Activated CD8-positive, alpha-beta T cell treated with anti-CD3 and anti-CD28 coated beads, Interleukin-2, amount 10 ng/mL, durations not matched to agents 7 days and 5 days (primary cell): ENCODE results near the gene ZSCAN21. TPM values are rescaled to one million over a fixed set of nuclear protein-coding genes. Genes with fewer than 3 reads are reported as not detected.
A peak's percentile ranks its signal among the peaks of the same experiment; 100 is the strongest.
"Not testable (repeated sequence)": the region's sequence is repeated elsewhere in the genome, so short reads cannot be mapped to it uniquely, and the experiment has no call there.

Source experiments
- ATAC-seq: fragments of 150-1000 bp; cut with Tn5 transposase; one replicate; pipeline ENCODE4 v1.10.0; 2021; ENCODE audit warnings: moderate library complexity
- CTCF ChIA-PET: fragments of 350-600 bp; sonication (Branson Sonifier 250); formaldehyde crosslinking; loops from one replicate; lab custom pipeline; 2021; ENCODE audit warnings: antibody characterized with exemption; lab: Charles Lee
- POLR2A ChIA-PET: fragments of 350-600 bp; sonication (Branson Sonifier 250); formaldehyde crosslinking; loops from one replicate; lab custom pipeline; 2021; ENCODE audit warnings: antibody characterized with exemption; lab: Charles Lee
- DNase-seq: peaks from one replicate; pipeline ENCODE4 v3.0.0-alpha.2; 2020
- H3K27ac Mint-ChIP-seq: one replicate; pipeline ENCODE4 v1.8.0; 2021; ENCODE audit warnings: mild to moderate bottlenecking, mixed read lengths
- H3K27me3 Mint-ChIP-seq: one replicate; pipeline ENCODE4 v1.8.0; 2021; ENCODE audit warnings: low read depth, mixed read lengths
- H3K36me3 Mint-ChIP-seq: one replicate; pipeline ENCODE4 v1.8.0; 2021; ENCODE audit warnings: low read depth, mixed read lengths
- H3K4me1 Mint-ChIP-seq: one replicate; pipeline ENCODE4 v1.8.0; 2021; ENCODE audit warnings: low read depth, mixed read lengths
- H3K4me3 Mint-ChIP-seq: one replicate; pipeline ENCODE4 v1.8.0; 2021; ENCODE audit warnings: mild to moderate bottlenecking, mixed read lengths
- H3K9me3 Mint-ChIP-seq: one replicate; pipeline ENCODE4 v1.8.0; 2022; ENCODE audit warnings: mixed read lengths; ENCODE audit not compliant: insufficient read depth
- total RNA-seq, 2 experiments: library from RNA; stranded (reverse); gene quantifications; one replicate each; pipeline ENCODE4 v1.2.3, GENCODE V29; 2021

ZSCAN21 gene
- 1 to 10 TPM; 5.8 to 7.5 TPM for total RNA-seq

GRCh38 chr7:100049441-100050291, at the start of gene ZSCAN21:
Gene ZSCAN21, plus strand, starts transcription at chr7:100049774. Its CDS starts 7,233 bp downstream, at chr7:100057007.
- DNase-seq (peak; percentile 81), ATAC-seq (peak; percentile 89)
- Mint-ChIP-seq H3K4me1 (peaks cover 18% of the 10 kb centered on the region), H3K27me3 (no peaks in the 10 kb centered on the region), H3K4me3 (peak within 1 kb of the TSS; percentile 87), H3K36me3 (peaks cover 4% of the 10 kb centered on the region), H3K9me3 (no peaks in the 10 kb centered on the region), H3K27ac (peak within 1 kb of the TSS; percentile 95)
- ChIA-PET CTCF (interaction anchor here (0.7 to 2.3 kb wide), 11 partner anchors 9 to 141 kb away, joined by 3 to 11 read pairs (median 3); partner anchors contain the start of gene COPS6), POLR2A (interaction anchor here (1.2 kb wide), 3 partner anchors 31 to 46 kb away, joined by 3 to 5 read pairs (median 4); partner anchors contain the start of genes ZKSCAN1 and ZNF3)

GRCh38 chr7:100000239-100000638, 49.3 kb upstream of the ZSCAN21 start:
- H3K27ac Mint-ChIP-seq: no peak overlapping the region
- no peak overlapping the region for H3K4me3 Mint-ChIP-seq
- peaks cover 22% of the 10 kb centered on the region for H3K4me1 Mint-ChIP-seq
- H3K36me3 Mint-ChIP-seq: no peaks in the 10 kb centered on the region
- no peak for ATAC-seq
- no peaks in the 10 kb centered on the region for H3K9me3 Mint-ChIP-seq
- no peak for DNase-seq
- H3K27me3 Mint-ChIP-seq: peaks cover 8% of the 10 kb centered on the region
- ChIA-PET POLR2A (interaction anchor here (2.0 kb wide), 1 partner anchor 15 kb away, joined by 4 read pairs; the partner anchor contains the start of gene ZKSCAN1), CTCF (interaction anchor here (1.4 kb wide), 2 partner anchors 92 to 131 kb away, joined by 4 to 6 read pairs; no protein-coding TSS in a partner anchor)

GRCh38 chr7:100003711-100004661, 45.6 kb upstream of the ZSCAN21 start:
- H3K27ac Mint-ChIP-seq: no peak overlapping the region

GRCh38 chr7:100007887-100008286, 41.7 kb upstream of the ZSCAN21 start:
- Mint-ChIP-seq H3K4me3 (no peak overlapping the region), H3K9me3 (no peaks in the 10 kb centered on the region), H3K36me3 (no peaks in the 10 kb centered on the region), H3K27ac (no peak overlapping the region), H3K4me1 (peaks cover 6% of the 10 kb centered on the region), H3K27me3 (no peaks in the 10 kb centered on the region)
- ATAC-seq: no peak
- CTCF ChIA-PET: interaction anchor here (1.6 to 2.2 kb wide), 2 partner anchors 10 to 89 kb away, joined by 4 to 6 read pairs; partner anchors contain the start of gene TRIM4
- DNase-seq: no peak
- POLR2A ChIA-PET: no interaction called here

More at GRCh38 chr7:100003711-100004661, 45.6 kb upstream of the ZSCAN21 start:
- H3K4me3 Mint-ChIP-seq: no peak overlapping the region
- no peaks in the 10 kb centered on the region for H3K9me3 Mint-ChIP-seq
- H3K36me3 Mint-ChIP-seq: no peaks in the 10 kb centered on the region
- DNase-seq (no peak), ATAC-seq (no peak)
- ChIA-PET POLR2A (interaction anchor here (1.6 kb wide), 1 partner anchor 11 kb away, joined by 8 read pairs; the partner anchor contains the start of gene ZKSCAN1), CTCF (interaction anchor here (1.1 to 1.8 kb wide), 2 partner anchors 14 to 90 kb away, joined by 3 to 4 read pairs; no protein-coding TSS in a partner anchor)
- H3K27me3 Mint-ChIP-seq: peaks cover 2% of the 10 kb centered on the region
- peaks cover 4% of the 10 kb centered on the region for H3K4me1 Mint-ChIP-seq

GRCh38 chr7:100008525-100008924, 41.0 kb upstream of the ZSCAN21 start:
- no peaks in the 10 kb centered on the region for H3K9me3 Mint-ChIP-seq
- CTCF ChIA-PET: interaction anchor here (2.2 kb wide), 1 partner anchor 89 kb away, joined by 6 read pairs; the partner anchor contains the start of gene TRIM4
- H3K4me1 Mint-ChIP-seq: peaks cover 11% of the 10 kb centered on the region
- no peak for DNase-seq
- H3K27ac Mint-ChIP-seq: no peak overlapping the region
- H3K27me3 Mint-ChIP-seq: no peaks in the 10 kb centered on the region
- POLR2A ChIA-PET: no interaction called here
- no peak overlapping the region for H3K4me3 Mint-ChIP-seq
- H3K36me3 Mint-ChIP-seq: no peaks in the 10 kb centered on the region
- ATAC-seq: no peak

- H3K36me3 Mint-ChIP-seq, ATAC-seq, H3K9me3 Mint-ChIP-seq, DNase-seq, H3K4me3 Mint-ChIP-seq, CTCF ChIA-PET, H3K27ac Mint-ChIP-seq, POLR2A ChIA-PET, H3K27me3 Mint-ChIP-seq: not testable (repeated sequence)
- H3K4me1 Mint-ChIP-seq: peaks cover 17% of the 10 kb centered on the region
Measured at GRCh38 chr7:100009952-100010351, 39.6 kb upstream of the ZSCAN21 start.

- ChIA-PET POLR2A (no interaction called here), CTCF (interaction anchor here (0.6 kb wide), 1 partner anchor 623 kb away, joined by 3 read pairs; no protein-coding TSS in a partner anchor)
- Mint-ChIP-seq H3K9me3 (no peaks in the 10 kb centered on the region), H3K4me1 (peaks cover 22% of the 10 kb centered on the region), H3K36me3 (no peaks in the 10 kb centered on the region), H3K27me3 (no peaks in the 10 kb centered on the region), H3K27ac (no peak overlapping the region), H3K4me3 (no peak overlapping the region)
- ATAC-seq (no peak), DNase-seq (no peak)
Measured at GRCh38 chr7:100010901-100011300, 38.7 kb upstream of the ZSCAN21 start.

- CTCF ChIA-PET: no interaction called here
- H3K36me3 Mint-ChIP-seq: no peaks in the 10 kb centered on the region
- H3K27me3 Mint-ChIP-seq: no peaks in the 10 kb centered on the region
- POLR2A ChIA-PET: interaction anchor here (1.2 to 1.6 kb wide), 2 partner anchors 9 to 92 kb away, joined by 3 to 4 read pairs; partner anchors contain the start of gene TRIM4
- DNase-seq (no peak), ATAC-seq (no peak)
- H3K4me3 Mint-ChIP-seq: no peak overlapping the region
- H3K9me3 Mint-ChIP-seq: no peaks in the 10 kb centered on the region
- H3K4me1 Mint-ChIP-seq: peaks cover 25% of the 10 kb centered on the region
- no peak overlapping the region for H3K27ac Mint-ChIP-seq
Measured at GRCh38 chr7:100011516-100011915, 38.1 kb upstream of the ZSCAN21 start.

- not testable (repeated sequence) for DNase-seq, ATAC-seq, H3K4me3 Mint-ChIP-seq, H3K27me3 Mint-ChIP-seq, H3K36me3 Mint-ChIP-seq, H3K9me3 Mint-ChIP-seq
- POLR2A ChIA-PET: interaction anchor here (1.2 to 1.6 kb wide), 2 partner anchors 10 to 93 kb away, joined by 3 to 4 read pairs; partner anchors contain the start of gene TRIM4
- CTCF ChIA-PET: interaction anchor here (1.7 to 5.6 kb wide), 2 partner anchors 17 to 120 kb away, joined by 4 to 36 read pairs; no protein-coding TSS in a partner anchor
- peaks cover 35% of the 10 kb centered on the region for H3K4me1 Mint-ChIP-seq
- peak overlapping the region; percentile 49 for H3K27ac Mint-ChIP-seq
Measured at GRCh38 chr7:100012385-100013327, 36.9 kb upstream of the ZSCAN21 start.

- H3K27me3 Mint-ChIP-seq: no peaks in the 10 kb centered on the region
- ChIA-PET POLR2A (no interaction called here), CTCF (interaction anchor here (1.7 to 5.6 kb wide), 2 partner anchors 17 to 119 kb away, joined by 4 to 36 read pairs; no protein-coding TSS in a partner anchor)
- DNase-seq (peak; percentile 42), ATAC-seq (no peak)
- H3K9me3 Mint-ChIP-seq: no peaks in the 10 kb centered on the region
- H3K4me3 Mint-ChIP-seq: no peak overlapping the region
- peaks cover 5% of the 10 kb centered on the region for H3K36me3 Mint-ChIP-seq
- peaks cover 40% of the 10 kb centered on the region for H3K4me1 Mint-ChIP-seq
- H3K27ac Mint-ChIP-seq: peak overlapping the region; percentile 49
Measured at GRCh38 chr7:100013328-100013676, 36.3 kb upstream of the ZSCAN21 start.
